ENCODE results near the gene UNC79.

GRCh38 chr14:93720981-93721483 lies 290.3 kb downstream of the UNC79 start:
- TF ChIP-seq, protein P1, sequence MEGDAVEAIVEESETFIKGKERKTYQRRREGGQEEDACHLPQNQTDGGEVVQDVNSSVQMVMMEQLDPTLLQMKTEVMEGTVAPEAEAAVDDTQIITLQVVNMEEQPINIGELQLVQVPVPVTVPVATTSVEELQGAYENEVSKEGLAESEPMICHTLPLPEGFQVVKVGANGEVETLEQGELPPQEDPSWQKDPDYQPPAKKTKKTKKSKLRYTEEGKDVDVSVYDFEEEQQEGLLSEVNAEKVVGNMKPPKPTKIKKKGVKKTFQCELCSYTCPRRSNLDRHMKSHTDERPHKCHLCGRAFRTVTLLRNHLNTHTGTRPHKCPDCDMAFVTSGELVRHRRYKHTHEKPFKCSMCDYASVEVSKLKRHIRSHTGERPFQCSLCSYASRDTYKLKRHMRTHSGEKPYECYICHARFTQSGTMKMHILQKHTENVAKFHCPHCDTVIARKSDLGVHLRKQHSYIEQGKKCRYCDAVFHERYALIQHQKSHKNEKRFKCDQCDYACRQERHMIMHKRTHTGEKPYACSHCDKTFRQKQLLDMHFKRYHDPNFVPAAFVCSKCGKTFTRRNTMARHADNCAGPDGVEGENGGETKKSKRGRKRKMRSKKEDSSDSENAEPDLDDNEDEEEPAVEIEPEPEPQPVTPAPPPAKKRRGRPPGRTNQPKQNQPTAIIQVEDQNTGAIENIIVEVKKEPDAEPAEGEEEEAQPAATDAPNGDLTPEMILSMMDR (IDR thresholded peaks at IDR 0.05; ENCODE audit: extremely low read depth in 1 of 2, insufficient read depth in 1 of 2, low read depth in 1 of 2, low read length in 2 of 2) = no peak
- TF ChIP-seq POLR2A (IDR thresholded peaks at IDR 0.05; ENCODE audit: low read depth, low read length) = no peak
- TF ChIP-seq JUN (IDR thresholded peaks at IDR 0.05; ENCODE audit: borderline replicate concordance, insufficient read depth, insufficient read length, low read depth) = no peak
- no peak for TF ChIP-seq EZH2 (IDR thresholded peaks at IDR 0.05; ENCODE audit: borderline replicate concordance, low read depth, low read length, severe bottlenecking)
- no peak for TF ChIP-seq POLR2AphosphoS5 (IDR thresholded peaks at IDR 0.05; ENCODE audit: insufficient read depth, low read depth, low read length)

Measured in endothelial cell of umbilical vein (primary cell).